ENCODE measurements around the gene TMC7.

Gene TMC7

GRCh38 chr16:19108409-19109287, 124.9 kb downstream of the TMC7 start:
- no peak for DNase-seq (ENCODE audit: extremely low read depth, low read depth)

GRCh38 chr16:19109288-19109664, 125.5 kb downstream of the TMC7 start:
- TF ChIP-seq CTCF (IDR thresholded peaks at IDR 0.05; ENCODE audit: low read depth, low read length) = no peak

More at GRCh38 chr16:19108409-19109287, 124.9 kb downstream of the TMC7 start:
- no peak for TF ChIP-seq CTCF (IDR thresholded peaks at IDR 0.05; ENCODE audit: low read depth, low read length)

GRCh38 chr16:19110537-19111360, 127.0 kb downstream of the TMC7 start:
- TF ChIP-seq CTCF (IDR thresholded peaks at IDR 0.05; ENCODE audit: low read depth, low read length) = no peak
- no peak for DNase-seq (ENCODE audit: extremely low read depth, low read depth)

More at GRCh38 chr16:19109288-19109664, 125.5 kb downstream of the TMC7 start:
- DNase-seq (ENCODE audit: extremely low read depth, low read depth) = no peak

DNA sequence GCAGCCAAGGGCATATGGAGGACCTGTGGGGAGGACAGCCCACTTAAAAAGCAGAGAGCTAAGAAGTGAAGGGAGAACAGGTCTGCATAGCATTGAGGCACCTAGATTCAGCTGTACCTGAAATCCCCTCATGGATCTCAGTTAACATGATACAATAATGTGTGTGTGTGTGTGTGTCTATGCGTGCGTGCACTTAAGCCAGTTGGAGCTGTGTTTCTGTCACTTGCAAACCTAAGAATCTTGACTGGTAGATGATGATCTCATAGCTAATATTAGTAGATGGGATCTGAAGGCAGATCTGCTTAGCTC, 128.3 kb downstream of the TMC7 start:
- DNase-seq (ENCODE audit: extremely low read depth, low read depth) = no peak
- no peak for TF ChIP-seq CTCF (IDR thresholded peaks at IDR 0.05; ENCODE audit: low read depth, low read length)

Measured in AG09319 (cell line).